Uterus (tissue), 4 donors: ENCODE data around the gene PML. TPM values are rescaled to one million over a fixed set of nuclear protein-coding genes. Genes with fewer than 3 reads are reported as not detected.
"Not testable (repeated sequence)": the region's sequence is repeated elsewhere in the genome, so short reads cannot be mapped to it uniquely, and the experiment has no call there.

Experiments
- DNase-seq, 2 donors: peaks; one replicate each; pipeline ENCODE4 v3.0.0-alpha.2; 2019 to 2020
- H3K27ac ChIP-seq, 2 donors: fragments of 200-600 bp; sonication (generic); 1 replicate in 1 of 2; 2 replicates in 1 of 2; pipeline ENCODE4 v1.5.1; 2016 to 2018
- H3K27me3 ChIP-seq, 2 donors: fragments of 200-600 bp; sonication (generic); one replicate each; pipeline ENCODE4 v1.5.1; 2018 to 2019; ENCODE audit warnings: control low read depth in 1 of 2
- H3K36me3 ChIP-seq, 2 donors: fragments of 200-600 bp; sonication (generic); one replicate each; pipeline ENCODE4 v1.5.1; 2019; ENCODE audit warnings: control low read depth in 1 of 2
- H3K4me1 ChIP-seq, 2 donors: fragments of 200-600 bp; sonication (generic); one replicate each; pipeline ENCODE4 v1.5.1; 2018 to 2019; ENCODE audit warnings: control low read depth in 1 of 2
- H3K4me3 ChIP-seq, 2 donors: fragments of 200-600 bp; sonication (generic); 1 replicate in 1 of 2; 2 replicates in 1 of 2; pipeline ENCODE4 v1.5.1; 2018 to 2019; ENCODE audit warnings: mild to moderate bottlenecking in 1 of 2
- H3K9me3 ChIP-seq, 2 donors: fragments of 200-600 bp; sonication (generic); one replicate each; pipeline ENCODE4 v1.5.1; 2019; ENCODE audit warnings: control low read depth in 1 of 2
- intact Hi-C: fragments of 100-400 bp; cut with DNase I; formaldehyde crosslinking; loops from one replicate; pipeline ENCODE4 v1.15.1; 2023; ENCODE audit warnings: low total_unique reads
- small RNA-seq: library from RNA; depleted of rRNA; stranded (forward); fragments of <200 nt; gene quantifications from one replicate; pipeline ENCODE3, GENCODE V24; 2016
- total RNA-seq, 4 donors: library from RNA; depleted of rRNA in 3 of 4; stranded (reverse); fragments of >200 nt in 3 of 4; gene quantifications; one replicate each; pipeline versions ENCODE4 v1.1.0 to v1.2.4, GENCODE V29; 2014 to 2023
- donor health status: DM: yes; HTN: yes; CAD: no.

Gene PML
- total RNA-seq, 4 donors from 2014 or later, result 39.0 to 118 (median 78.3) TPM

DNA sequence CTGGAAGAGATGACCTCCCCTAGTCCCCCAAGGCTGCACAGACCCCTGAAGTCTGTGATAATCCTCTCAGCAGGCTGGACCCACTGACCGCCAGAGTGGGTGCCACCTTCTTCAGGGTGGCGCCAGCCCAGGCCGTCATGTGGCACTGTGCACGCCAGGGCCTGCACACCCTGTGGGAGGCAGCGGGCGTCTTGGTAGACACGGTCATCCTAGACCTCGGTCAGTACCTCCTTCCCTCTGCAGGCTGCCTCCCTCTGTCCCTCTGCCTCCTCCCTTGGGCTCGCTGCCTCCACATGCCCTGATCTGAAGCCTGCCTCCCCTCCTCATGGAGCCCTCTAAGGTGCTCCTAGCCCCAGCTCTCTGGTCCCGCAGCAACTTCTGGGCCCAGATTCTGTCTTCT lies 101.1 kb downstream of the PML start:
- DNase-seq, H3K27ac ChIP-seq, H3K9me3 ChIP-seq, H3K4me3 ChIP-seq, intact Hi-C loops, H3K27me3 ChIP-seq, H3K4me1 ChIP-seq, H3K36me3 ChIP-seq: not testable (repeated sequence)

DNA sequence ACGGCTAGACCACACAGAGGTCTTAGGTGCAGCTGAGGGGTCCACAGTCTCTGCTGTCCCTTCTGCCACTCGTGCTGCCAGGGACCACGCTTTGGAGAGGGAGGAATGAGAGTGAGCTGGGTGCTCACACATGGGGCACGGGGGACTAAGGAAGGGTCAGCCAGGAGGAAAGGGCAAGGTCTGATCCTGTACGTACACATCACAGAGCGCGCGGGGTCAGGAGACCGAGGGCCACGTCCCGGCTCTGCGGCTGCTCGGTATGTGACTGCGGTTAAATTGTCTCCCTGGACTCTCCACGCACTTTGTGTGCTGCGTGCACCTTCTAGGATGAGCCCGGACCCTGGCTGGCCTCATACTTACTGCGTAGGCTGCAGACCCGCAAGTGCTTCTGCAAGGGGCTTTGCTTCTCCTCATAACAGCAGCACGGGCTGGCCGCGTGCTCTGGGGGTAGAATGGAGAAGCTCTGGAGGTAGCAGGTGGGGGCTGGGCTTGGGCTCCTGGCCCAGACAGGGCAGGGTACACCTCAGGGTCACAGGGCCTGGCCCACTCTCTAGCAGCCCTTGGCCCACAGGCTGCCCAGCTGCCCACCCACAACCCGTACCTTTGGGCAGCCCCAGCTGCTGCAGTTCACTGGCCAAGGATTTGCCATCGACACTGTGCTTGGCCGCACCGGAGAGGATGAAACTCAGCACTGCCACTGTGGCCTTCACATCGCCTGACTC lies 102.4 kb downstream of the PML start:
- H3K9me3 ChIP-seq, H3K4me1 ChIP-seq, DNase-seq, H3K36me3 ChIP-seq, intact Hi-C loops, H3K27ac ChIP-seq, H3K4me3 ChIP-seq, H3K27me3 ChIP-seq: not testable (repeated sequence)

Small RNA genes within 50 kb of the gene (small RNA-seq; reads per million reads assigned to genes)
- gene RN7SL429P, result not detected

Other genes with a start within 250 kb of the PML start
- 10 to 100 TPM in 2 of 4 donors, 1 to 10 TPM in 1, under 1 TPM in 1; 0.77 to 13.5 (median 6.9) TPM for gene INSYN1, start 241.4 kb upstream of the PML start, total RNA-seq
- gene TBC1D21, start 121.2 kb upstream of the PML start, total RNA-seq, result not detected
- gene LOXL1, start 68.3 kb upstream of the PML start, total RNA-seq, result 10 to 100 TPM; 19.4 to 68.4 (median 33.1) TPM
- gene STOML1, start 2.4 kb upstream of the PML start, total RNA-seq, result 10 to 100 TPM in 2 of 4 donors, 1 to 10 TPM in 2; 4.4 to 16.6 (median 8.3) TPM
- under 1 TPM in 1 of 4 donors, not detected in 3; 0.58 TPM for gene GOLGA6A, start 87.8 kb downstream of the PML start, total RNA-seq
- 10 to 100 TPM in 1 of 4 donors, 1 to 10 TPM in 1, under 1 TPM in 1, not detected in 1; 0.77 to 11.8 (median 5.1) TPM for gene ISLR2, start 135.9 kb downstream of the PML start, total RNA-seq
- 100 to 1,000 TPM; 170 to 215 (median 201) TPM for gene ISLR, start 179.0 kb downstream of the PML start, total RNA-seq
- 10 to 100 TPM in 2 of 4 donors, under 1 TPM in 1, not detected in 1; 0.26 to 62.6 (median 11.6) TPM for gene STRA6, start 208.1 kb downstream of the PML start, total RNA-seq
- 1 to 10 TPM; 1.4 to 2.8 (median 1.7) TPM for gene CCDC33, start 241.6 kb downstream of the PML start, total RNA-seq